SU-DHL-6 (cell line): Measurements from ENCODE around the gene UNC13B.
"Not testable (repeated sequence)": the region's sequence is repeated elsewhere in the genome, so short reads cannot be mapped to it uniquely, and the experiment has no call there.

ENCODE experiments used
- H2AFZ ChIP-seq: fragments of 200-600 bp; sonication (generic); 2 replicates; pipeline ENCODE4 v1.6.1; 2014; ENCODE audit warnings: low read depth, mild to moderate bottlenecking, moderate library complexity, mixed read lengths, antibody characterized with exemption, low read length; ENCODE audit not compliant: severe bottlenecking
- H3F3A ChIP-seq: fragments of 200-600 bp; shearing (Covaris generic); 2 replicates; pipeline ENCODE4 v1.6.0; 2016; ENCODE audit warnings: antibody characterized with exemption, mild to moderate bottlenecking; ENCODE audit not compliant: insufficient read depth
- H3K27ac ChIP-seq: fragments of 200-600 bp; sonication (generic); 2 replicates; pipeline ENCODE4 v1.5.1; 2016; ENCODE audit warnings: low read depth, mild to moderate bottlenecking, low read length, moderate library complexity, mixed read lengths
- H3K27me3 ChIP-seq: fragments of 200-600 bp; sonication (generic), shearing (Covaris generic); 2 replicates; pipeline ENCODE4 v1.6.0; 2014; ENCODE audit warnings: mild to moderate bottlenecking, low read length
- H3K36me3 ChIP-seq: fragments of 200-600 bp; sonication (generic); 2 replicates; pipeline ENCODE4 v1.6.1; 2014; ENCODE audit warnings: mild to moderate bottlenecking, low read length, mixed read lengths
- H3K4me2 ChIP-seq: fragments of 300-600, 200-600 bp; shearing (Covaris generic), sonication (generic); 2 replicates; pipeline ENCODE4 v1.6.0; 2014; ENCODE audit warnings: low read length, low read depth, mild to moderate bottlenecking; ENCODE audit not compliant: poor library complexity, severe bottlenecking
- H3K4me3 ChIP-seq: fragments of 200-600 bp; sonication (generic); 2 replicates; pipeline ENCODE4 v1.5.1; 2014; ENCODE audit warnings: antibody characterized with exemption, low read length, mild to moderate bottlenecking, mixed read lengths; ENCODE audit not compliant: insufficient read depth, poor library complexity, severe bottlenecking
- H3K79me2 ChIP-seq: fragments of 200-600 bp; sonication (generic); 2 replicates; pipeline ENCODE4 v1.6.1; 2014; ENCODE audit warnings: mild to moderate bottlenecking, low read length, moderate library complexity; ENCODE audit not compliant: insufficient read depth
- H3K9ac ChIP-seq: fragments of 200-600 bp; sonication (generic); 2 replicates; pipeline ENCODE4 v1.7.0; 2014; ENCODE audit warnings: mild to moderate bottlenecking, low read length
- H3K9me2 ChIP-seq: fragments of 200-600 bp; sonication (generic); replicated peaks from 2 replicates; pipeline ENCODE4 v1.6.1; 2014; ENCODE audit warnings: low read length; ENCODE audit not compliant: insufficient read depth
- H3K9me3 ChIP-seq: fragments of 200-600 bp; sonication (generic); 2 replicates; pipeline ENCODE4 v1.6.1; 2014; ENCODE audit warnings: low read length, mixed read lengths; ENCODE audit not compliant: insufficient read depth
- H4K20me1 ChIP-seq: fragments of 200-600 bp; sonication (generic); 2 replicates; pipeline ENCODE4 v1.6.1; 2014; ENCODE audit warnings: low read depth, mild to moderate bottlenecking, antibody characterized with exemption, low read length, moderate library complexity, mixed read lengths
- EZH2phosphoT487 ChIP-seq: fragments of 200-600 bp; sonication (generic), shearing (Covaris generic); conservative IDR thresholded peaks from 2 replicates; pipeline ENCODE4 v1.6.1; 2018; ENCODE audit warnings: mild to moderate bottlenecking, antibody characterized with exemption, low read length, moderate library complexity, mixed read lengths
- TF ChIP-seq, protein P1 (sequence below): fragments of 200-600 bp; sonication (generic); IDR thresholded peaks from one replicate; pipeline ENCODE4 v1.5.1; 2017; ENCODE audit warnings: antibody characterized with exemption, mild to moderate bottlenecking, low read length, moderate library complexity; ENCODE audit not compliant: insufficient read depth, poor library complexity, severe bottlenecking

Gene UNC13B

DNA sequence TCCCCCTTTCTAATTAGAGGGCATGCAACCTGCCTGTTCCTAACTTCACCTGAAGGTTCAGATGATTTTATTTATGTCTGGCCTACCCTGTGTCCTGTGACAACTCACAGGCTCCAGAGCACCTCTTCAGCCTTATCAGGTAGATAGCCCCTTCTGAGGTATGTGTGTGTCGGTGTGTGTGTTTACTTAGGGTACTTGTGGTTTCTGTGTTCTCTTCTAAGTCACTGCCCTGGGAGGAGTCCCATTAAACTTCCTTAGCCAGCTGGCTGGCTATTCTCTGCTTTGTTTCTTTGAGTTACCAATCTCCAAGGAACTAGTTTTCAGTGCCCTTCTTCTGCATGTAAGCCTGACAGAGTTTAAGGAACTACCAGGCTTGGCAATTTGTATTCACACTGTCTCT is 74.9 kb downstream of the UNC13B start:
- Histone ChIP-seq H3K79me2 (no peaks in the 10 kb centered on the region), H3K4me2 (no peak overlapping the region), H3K27me3 (peaks cover 2% of the 10 kb centered on the region; the same call in 1 of the 2 replicates), H3K9me2 (no peaks in the 10 kb centered on the region), H3K36me3 (no peaks in the 10 kb centered on the region), H3K27ac (no peak overlapping the region), H3K9ac (no peak overlapping the region), H4K20me1 (no peaks in the 10 kb centered on the region), H3K4me3 (no peak overlapping the region), H3K9me3 (no peaks in the 10 kb centered on the region), H3F3A (no peaks in the 10 kb centered on the region), H2AFZ (no peak overlapping the region)
- TF ChIP-seq, protein P1, sequence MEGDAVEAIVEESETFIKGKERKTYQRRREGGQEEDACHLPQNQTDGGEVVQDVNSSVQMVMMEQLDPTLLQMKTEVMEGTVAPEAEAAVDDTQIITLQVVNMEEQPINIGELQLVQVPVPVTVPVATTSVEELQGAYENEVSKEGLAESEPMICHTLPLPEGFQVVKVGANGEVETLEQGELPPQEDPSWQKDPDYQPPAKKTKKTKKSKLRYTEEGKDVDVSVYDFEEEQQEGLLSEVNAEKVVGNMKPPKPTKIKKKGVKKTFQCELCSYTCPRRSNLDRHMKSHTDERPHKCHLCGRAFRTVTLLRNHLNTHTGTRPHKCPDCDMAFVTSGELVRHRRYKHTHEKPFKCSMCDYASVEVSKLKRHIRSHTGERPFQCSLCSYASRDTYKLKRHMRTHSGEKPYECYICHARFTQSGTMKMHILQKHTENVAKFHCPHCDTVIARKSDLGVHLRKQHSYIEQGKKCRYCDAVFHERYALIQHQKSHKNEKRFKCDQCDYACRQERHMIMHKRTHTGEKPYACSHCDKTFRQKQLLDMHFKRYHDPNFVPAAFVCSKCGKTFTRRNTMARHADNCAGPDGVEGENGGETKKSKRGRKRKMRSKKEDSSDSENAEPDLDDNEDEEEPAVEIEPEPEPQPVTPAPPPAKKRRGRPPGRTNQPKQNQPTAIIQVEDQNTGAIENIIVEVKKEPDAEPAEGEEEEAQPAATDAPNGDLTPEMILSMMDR = no peak
- TF ChIP-seq EZH2phosphoT487 = no peak

GRCh38 chr9:35237311-35237710 is 75.5 kb downstream of the UNC13B start:
- Histone ChIP-seq H3K9me2 (no peaks in the 10 kb centered on the region), H2AFZ (no peak overlapping the region), H3K9me3 (no peaks in the 10 kb centered on the region), H3F3A (no peaks in the 10 kb centered on the region), H3K4me2 (no peak overlapping the region), H3K4me3 (no peak overlapping the region), H3K36me3 (no peaks in the 10 kb centered on the region), H3K27me3 (peaks cover 2% of the 10 kb centered on the region; the same call in 1 of the 2 replicates), H3K79me2 (no peaks in the 10 kb centered on the region), H3K9ac (no peak overlapping the region), H3K27ac (no peak overlapping the region), H4K20me1 (no peaks in the 10 kb centered on the region)
- TF ChIP-seq, protein P1 = no peak
- no peak for TF ChIP-seq EZH2phosphoT487

DNA sequence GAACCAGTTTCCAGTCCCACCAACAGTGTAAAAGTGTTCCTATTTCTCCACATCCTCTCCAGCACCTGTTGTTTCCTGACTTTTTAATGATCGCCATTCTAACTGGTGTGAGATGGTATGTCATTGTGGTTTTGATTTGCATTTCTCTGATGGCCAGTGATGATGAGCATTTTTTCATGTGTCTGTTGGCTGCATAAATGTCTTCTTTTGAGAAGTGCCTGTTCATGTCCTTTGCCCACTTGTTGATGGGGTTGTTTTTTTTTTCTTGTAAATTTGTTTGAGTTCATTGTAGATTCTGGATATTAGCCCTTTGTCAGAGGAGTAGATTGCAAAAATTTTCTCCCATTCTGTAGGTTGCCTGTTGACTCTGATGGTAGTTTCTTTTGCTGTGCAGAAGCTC is 84.1 kb downstream of the UNC13B start:
- not testable (repeated sequence) for H3K9me2 ChIP-seq, H3K27me3 ChIP-seq, H3K4me2 ChIP-seq, H3K27ac ChIP-seq, H3K4me3 ChIP-seq, H3K36me3 ChIP-seq, H3F3A ChIP-seq, H4K20me1 ChIP-seq, H3K9ac ChIP-seq, H3K9me3 ChIP-seq, H2AFZ ChIP-seq, H3K79me2 ChIP-seq

DNA sequence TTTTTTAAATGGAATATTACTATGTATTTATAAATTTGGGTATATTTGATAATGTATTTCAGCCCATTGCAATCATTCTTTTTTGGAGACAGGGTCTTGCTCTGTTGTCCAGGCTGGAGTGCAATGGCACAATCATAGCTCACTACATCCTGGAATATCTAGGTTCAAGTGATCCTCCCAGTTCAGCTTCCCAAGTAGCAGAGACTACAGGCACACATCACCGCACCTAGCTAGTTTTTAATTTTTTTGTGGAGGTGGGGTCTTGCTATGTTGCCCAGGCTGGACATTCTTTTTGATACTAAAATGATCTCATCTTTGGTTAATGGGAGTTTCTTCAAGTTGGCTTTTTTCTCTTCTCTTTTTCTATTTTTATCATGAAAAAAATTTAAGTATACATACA is 91.3 kb downstream of the UNC13B start:
- no peaks in the 10 kb centered on the region for H3K36me3 ChIP-seq
- H3K27me3 ChIP-seq = no peaks in the 10 kb centered on the region
- TF ChIP-seq, protein P1 = no peak
- no peaks in the 10 kb centered on the region for H3K9me3 ChIP-seq
- H3K9me2 ChIP-seq = no peaks in the 10 kb centered on the region
- H3K9ac ChIP-seq = no peak overlapping the region
- H3K27ac ChIP-seq = no peak overlapping the region
- H4K20me1 ChIP-seq = no peaks in the 10 kb centered on the region
- H3F3A ChIP-seq = no peaks in the 10 kb centered on the region
- no peaks in the 10 kb centered on the region for H3K79me2 ChIP-seq
- no peak overlapping the region for H3K4me3 ChIP-seq
- H3K4me2 ChIP-seq = no peak overlapping the region
- H2AFZ ChIP-seq = no peak overlapping the region
